ENCODE measurements around the gene C11orf87. TPM values are rescaled to one million over a fixed set of nuclear protein-coding genes. Genes with fewer than 3 reads are reported as not detected.

The C11orf87 gene
- total and polyA plus RNA-seq, 10 of the 15 experiments (the other 5 are each of a cell fraction or from before 2014, with no cell fraction given) = not detected

DNA sequence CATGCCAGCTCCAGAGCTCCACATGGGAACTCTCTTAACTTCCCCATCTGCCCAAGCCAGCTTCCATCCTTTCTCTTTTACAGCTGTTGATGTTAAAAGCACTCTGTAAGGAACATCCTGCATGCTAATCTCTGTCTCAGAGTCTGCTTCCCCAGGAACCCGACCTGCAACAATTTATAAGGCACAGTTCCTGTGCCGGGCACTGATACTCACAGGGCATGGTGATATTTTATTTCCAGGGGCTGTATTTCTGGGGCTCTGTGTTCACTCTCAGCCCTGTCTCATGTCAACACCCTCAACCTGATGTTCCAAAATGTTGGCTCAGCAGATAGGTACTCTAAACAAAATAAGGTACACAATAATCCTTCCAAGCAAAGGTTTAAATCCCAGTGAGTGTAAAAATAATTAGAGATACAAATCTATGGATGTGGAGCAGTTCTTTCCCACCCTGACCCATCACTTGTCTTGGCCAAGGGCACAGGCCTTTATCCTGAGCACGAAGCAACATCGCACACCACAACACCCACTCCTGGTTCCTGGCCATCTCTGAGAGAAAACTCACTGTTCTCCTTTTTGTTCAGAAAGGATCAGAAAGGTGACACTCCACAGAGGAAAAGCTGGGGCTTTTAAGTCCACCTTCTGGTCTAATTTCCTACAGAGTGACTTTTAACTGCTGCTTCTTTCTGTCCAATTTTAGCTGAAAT, 44.8 kb upstream of the C11orf87 start:
- H3K4me1 ChIP-seq (ENCODE audit: control insufficient read depth, insufficient read depth, low read length) = no peaks in the 10 kb centered on the region
- no peaks in the 10 kb centered on the region for H3K27me3 ChIP-seq (replicated peaks in 1 of 2; ENCODE audit: control insufficient read depth in 2 of 2, insufficient read depth in 2 of 2, low read length in 1 of 2)
- RAD21 ChIA-PET (ENCODE audit: unreplicated experiment) = no interaction called here
- no peaks in the 10 kb centered on the region for H3K9me3 ChIP-seq (replicated peaks; ENCODE audit: control insufficient read depth, insufficient read depth, low read length)
- in situ Hi-C loops (cut with MboI) = no loop called here
- intact Hi-C loops (cut with micrococcal nuclease; ENCODE audit: unreplicated experiment) = no loop called here
- no peak overlapping the region for H3K4me2 ChIP-seq (ENCODE audit: control insufficient read depth, insufficient read depth)
- CTCF ChIA-PET = no interaction called here
- no peak overlapping the region for H3K27ac ChIP-seq (ENCODE audit: control insufficient read depth, insufficient read depth)
- POLR2A ChIA-PET = no interaction called here
- H4K20me1 ChIP-seq (ENCODE audit: control insufficient read depth, insufficient read depth) = no peaks in the 10 kb centered on the region
- ATAC-seq = no peak
- WGBS (ENCODE audit: insufficient coverage, insufficient replicate concordance, low lambda C conversion rate, missing lambda C conversion rate) = 40% methylated on average over 4 of the region's 4 CpGs
- FAIRE-seq = no peak
- H2AFZ ChIP-seq (ENCODE audit: control insufficient read depth, low read depth, low read length) = no peak overlapping the region
- no peak for DNase-seq (ENCODE audit: low read depth, low spot score)
- no peak overlapping the region for H3K9ac ChIP-seq (ENCODE audit: control insufficient read depth, insufficient read depth, low read length)
- H3K36me3 ChIP-seq (ENCODE audit: control insufficient read depth in 2 of 2, insufficient read depth in 2 of 2, low read length in 1 of 2) = no peaks in the 10 kb centered on the region
- TF ChIP-seq CREM (IDR thresholded peaks at IDR 0.05; ENCODE audit: low read depth) (no peak), ZNF274 (IDR thresholded peaks at IDR 0.05; ENCODE audit: insufficient read depth, insufficient read length) (no peak), IRF4 (IDR thresholded peaks at IDR 0.05; ENCODE audit: low read depth, low read length) (no peak), KDM1A (IDR thresholded peaks at IDR 0.05; ENCODE audit: borderline replicate concordance) (no peak), EGR1 (IDR thresholded peaks at IDR 0.05; ENCODE audit: borderline replicate concordance in 1 of 2, low read depth in 2 of 2, low read length in 2 of 2) (no peak), EP300 (IDR thresholded peaks at IDR 0.05; ENCODE audit: borderline replicate concordance in 1 of 2, control insufficient read depth in 1 of 2, low read depth in 2 of 2, low read length in 2 of 2) (no peak), ESRRA (IDR thresholded peaks at IDR 0.05; ENCODE audit: low read length) (no peak), PML (IDR thresholded peaks at IDR 0.05; ENCODE audit: low read length) (no peak), MXI1 (IDR thresholded peaks at IDR 0.05; ENCODE audit: low read depth, low read length) (no peak), SUPT20H (IDR thresholded peaks at IDR 0.05; ENCODE audit: borderline replicate concordance, control insufficient read depth, low read depth, low read length) (no peak), BCL3 (IDR thresholded peaks at IDR 0.05; ENCODE audit: borderline replicate concordance, insufficient read depth, low read depth, low read length, poor library complexity, severe bottlenecking) (no peak), SMAD5 (IDR thresholded peaks at IDR 0.05; ENCODE audit: low read depth) (no peak)
- TF ChIP-seq, protein P1, sequence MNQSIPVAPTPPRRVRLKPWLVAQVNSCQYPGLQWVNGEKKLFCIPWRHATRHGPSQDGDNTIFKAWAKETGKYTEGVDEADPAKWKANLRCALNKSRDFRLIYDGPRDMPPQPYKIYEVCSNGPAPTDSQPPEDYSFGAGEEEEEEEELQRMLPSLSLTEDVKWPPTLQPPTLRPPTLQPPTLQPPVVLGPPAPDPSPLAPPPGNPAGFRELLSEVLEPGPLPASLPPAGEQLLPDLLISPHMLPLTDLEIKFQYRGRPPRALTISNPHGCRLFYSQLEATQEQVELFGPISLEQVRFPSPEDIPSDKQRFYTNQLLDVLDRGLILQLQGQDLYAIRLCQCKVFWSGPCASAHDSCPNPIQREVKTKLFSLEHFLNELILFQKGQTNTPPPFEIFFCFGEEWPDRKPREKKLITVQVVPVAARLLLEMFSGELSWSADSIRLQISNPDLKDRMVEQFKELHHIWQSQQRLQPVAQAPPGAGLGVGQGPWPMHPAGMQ (IDR thresholded peaks at IDR 0.05; ENCODE audit: borderline replicate concordance) = no peak
- no TSS peak for BruUV-seq (replicated peaks)
- no peak overlapping the region for H3K4me3 ChIP-seq
- H3K79me2 ChIP-seq (ENCODE audit: control insufficient read depth, insufficient read depth, low read length) = no peaks in the 10 kb centered on the region
- SMC1A ChIA-PET (ENCODE audit: uncharacterized antibody, unreplicated experiment) = no interaction called here
